Calu3 (cell line): ENCODE measurements around the gene HOXD9. TPM values are rescaled to one million over a fixed set of nuclear protein-coding genes. Genes with fewer than 3 reads are reported as not detected.

Experiments used
- BruUV-seq: library from RNA; stranded (reverse); fragments of 400-500 nt; replicated peaks from 2 replicates; lab custom pipeline; 2021; lab: Mats Ljungman, UMichigan
- CTCF ChIA-PET: fragments of 300-600 bp; sonication (Branson Sonifier 250); formaldehyde crosslinking; loops from one replicate; lab custom pipeline; 2022; ENCODE audit warnings: antibody characterized with exemption; lab: Charles Lee
- DNase-seq: peaks from one replicate; pipeline ENCODE4 v3.0.0; 2022
- H3K27ac Mint-ChIP-seq: one replicate; pipeline ENCODE4 v1.8.0; 2022; ENCODE audit warnings: mixed read lengths; ENCODE audit not compliant: unreplicated experiment
- H3K27me3 Mint-ChIP-seq: one replicate; pipeline ENCODE4 v1.8.0; 2022; ENCODE audit warnings: mixed read lengths; ENCODE audit not compliant: unreplicated experiment
- H3K36me3 Mint-ChIP-seq: one replicate; pipeline ENCODE4 v1.8.0; 2022; ENCODE audit warnings: mild to moderate bottlenecking, moderate library complexity, mixed read lengths; ENCODE audit not compliant: insufficient read depth, unreplicated experiment
- H3K4me1 Mint-ChIP-seq: one replicate; pipeline ENCODE4 v1.8.0; 2022; ENCODE audit warnings: mild to moderate bottlenecking, low read depth, mixed read lengths; ENCODE audit not compliant: unreplicated experiment
- H3K4me3 Mint-ChIP-seq: one replicate; pipeline ENCODE4 v1.8.0; 2022; ENCODE audit warnings: mild to moderate bottlenecking, low read depth, moderate library complexity, mixed read lengths; ENCODE audit not compliant: unreplicated experiment
- H3K9me3 Mint-ChIP-seq: one replicate; pipeline ENCODE4 v1.8.0; 2022; ENCODE audit warnings: low read depth, mixed read lengths; ENCODE audit not compliant: unreplicated experiment
- intact Hi-C: fragments of 100-400 bp; cut with micrococcal nuclease; formaldehyde crosslinking; loops from one replicate; pipeline ENCODE4 v1.10.0; 2022; ENCODE audit not compliant: unreplicated experiment
- total RNA-seq: library from RNA; stranded (reverse); gene quantifications from 2 replicates; pipeline ENCODE4 v1.2.3, GENCODE V29; 2022
- TF ChIP-seq, protein P1 (sequence below): fragments of 200-600 bp; IDR thresholded peaks from one replicate; pipeline ENCODE4 v1.8.0; 2022; ENCODE audit warnings: antibody characterized with exemption; ENCODE audit not compliant: unreplicated experiment

Gene HOXD9
- total RNA-seq, 1 experiment from 2014 or later, result not detected

DNA sequence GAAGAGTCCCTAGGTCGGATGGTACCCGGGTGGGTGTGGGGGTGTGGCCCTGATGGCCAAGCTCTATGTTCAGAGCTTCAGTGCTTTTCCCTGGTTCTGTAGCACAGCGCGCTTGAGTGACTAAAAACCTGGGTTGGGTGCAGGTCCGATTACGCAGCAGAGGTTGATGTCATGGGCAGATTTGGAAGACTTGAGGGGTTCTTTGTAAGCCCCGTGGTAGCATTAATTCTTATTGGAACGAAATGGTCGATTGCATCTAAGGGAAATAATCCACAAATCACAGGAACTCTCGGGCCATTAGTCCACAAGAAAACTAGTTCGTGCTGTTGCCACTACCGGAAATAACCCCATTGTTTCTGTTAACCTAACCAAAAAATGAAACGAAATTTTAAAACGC, 16.0 kb downstream of the HOXD9 start:
- no peak for DNase-seq
- intact Hi-C loops, result no loop called here
- TF ChIP-seq, protein P1, sequence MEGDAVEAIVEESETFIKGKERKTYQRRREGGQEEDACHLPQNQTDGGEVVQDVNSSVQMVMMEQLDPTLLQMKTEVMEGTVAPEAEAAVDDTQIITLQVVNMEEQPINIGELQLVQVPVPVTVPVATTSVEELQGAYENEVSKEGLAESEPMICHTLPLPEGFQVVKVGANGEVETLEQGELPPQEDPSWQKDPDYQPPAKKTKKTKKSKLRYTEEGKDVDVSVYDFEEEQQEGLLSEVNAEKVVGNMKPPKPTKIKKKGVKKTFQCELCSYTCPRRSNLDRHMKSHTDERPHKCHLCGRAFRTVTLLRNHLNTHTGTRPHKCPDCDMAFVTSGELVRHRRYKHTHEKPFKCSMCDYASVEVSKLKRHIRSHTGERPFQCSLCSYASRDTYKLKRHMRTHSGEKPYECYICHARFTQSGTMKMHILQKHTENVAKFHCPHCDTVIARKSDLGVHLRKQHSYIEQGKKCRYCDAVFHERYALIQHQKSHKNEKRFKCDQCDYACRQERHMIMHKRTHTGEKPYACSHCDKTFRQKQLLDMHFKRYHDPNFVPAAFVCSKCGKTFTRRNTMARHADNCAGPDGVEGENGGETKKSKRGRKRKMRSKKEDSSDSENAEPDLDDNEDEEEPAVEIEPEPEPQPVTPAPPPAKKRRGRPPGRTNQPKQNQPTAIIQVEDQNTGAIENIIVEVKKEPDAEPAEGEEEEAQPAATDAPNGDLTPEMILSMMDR, result no peak
- BruUV-seq, result no TSS peak
- Mint-ChIP-seq H3K36me3 (no peaks in the 10 kb centered on the region), H3K4me3 (no peak overlapping the region), H3K4me1 (no peaks in the 10 kb centered on the region), H3K27ac (no peak overlapping the region), H3K27me3 (no peaks in the 10 kb centered on the region), H3K9me3 (no peaks in the 10 kb centered on the region)
- CTCF ChIA-PET, result interaction anchor here (1.2 kb wide), 1 partner anchor 516 kb away, joined by 3 read pairs; no protein-coding TSS in a partner anchor

DNA sequence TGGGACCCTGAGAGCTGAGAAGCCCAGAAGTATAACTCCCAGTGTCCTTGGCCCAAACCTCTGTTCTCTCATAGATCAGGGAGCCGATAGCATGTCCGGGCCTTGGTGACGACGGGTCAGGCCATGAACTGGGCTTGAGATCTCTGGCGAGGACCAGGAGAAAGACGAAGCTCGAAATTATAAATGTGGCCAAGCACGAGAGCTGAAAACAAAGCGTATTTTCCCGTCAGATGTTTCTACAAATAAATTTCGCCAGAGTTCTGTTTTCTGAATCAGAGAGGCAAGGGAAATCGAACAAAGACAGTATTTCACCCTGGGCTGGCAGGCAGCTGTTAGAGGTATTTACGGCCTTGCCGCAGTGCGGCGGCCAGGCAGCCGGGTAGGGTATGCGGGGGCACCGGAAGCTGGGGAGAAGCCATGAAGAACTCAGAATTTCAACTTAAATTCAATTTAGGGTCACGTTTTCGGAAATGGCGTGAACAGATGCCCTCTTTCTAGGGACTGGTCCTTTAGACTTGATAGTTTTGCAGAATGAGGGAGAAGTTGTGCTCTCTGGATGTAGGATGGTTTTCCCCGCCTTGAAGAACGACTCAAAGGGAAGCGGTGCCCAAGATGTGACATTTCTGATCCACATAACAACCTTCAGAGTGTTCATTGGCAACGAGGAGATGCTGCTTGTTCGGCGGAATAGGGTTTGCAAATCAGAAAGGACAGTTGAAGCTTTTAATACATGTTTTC, 16.6 kb downstream of the HOXD9 start:
- CTCF ChIA-PET, result interaction anchor here (1.2 to 3.3 kb wide), 3 partner anchors 8 to 515 kb away, joined by 3 to 87 read pairs (median 4); no protein-coding TSS in a partner anchor
- no peak for DNase-seq
- no peaks in the 10 kb centered on the region for H3K4me1 Mint-ChIP-seq
- intact Hi-C loops, result no loop called here
- H3K27ac Mint-ChIP-seq, result no peak overlapping the region
- no TSS peak for BruUV-seq
- H3K27me3 Mint-ChIP-seq, result no peaks in the 10 kb centered on the region
- TF ChIP-seq, protein P1, result no peak
- H3K36me3 Mint-ChIP-seq, result no peaks in the 10 kb centered on the region
- no peaks in the 10 kb centered on the region for H3K9me3 Mint-ChIP-seq
- H3K4me3 Mint-ChIP-seq, result no peak overlapping the region

DNA sequence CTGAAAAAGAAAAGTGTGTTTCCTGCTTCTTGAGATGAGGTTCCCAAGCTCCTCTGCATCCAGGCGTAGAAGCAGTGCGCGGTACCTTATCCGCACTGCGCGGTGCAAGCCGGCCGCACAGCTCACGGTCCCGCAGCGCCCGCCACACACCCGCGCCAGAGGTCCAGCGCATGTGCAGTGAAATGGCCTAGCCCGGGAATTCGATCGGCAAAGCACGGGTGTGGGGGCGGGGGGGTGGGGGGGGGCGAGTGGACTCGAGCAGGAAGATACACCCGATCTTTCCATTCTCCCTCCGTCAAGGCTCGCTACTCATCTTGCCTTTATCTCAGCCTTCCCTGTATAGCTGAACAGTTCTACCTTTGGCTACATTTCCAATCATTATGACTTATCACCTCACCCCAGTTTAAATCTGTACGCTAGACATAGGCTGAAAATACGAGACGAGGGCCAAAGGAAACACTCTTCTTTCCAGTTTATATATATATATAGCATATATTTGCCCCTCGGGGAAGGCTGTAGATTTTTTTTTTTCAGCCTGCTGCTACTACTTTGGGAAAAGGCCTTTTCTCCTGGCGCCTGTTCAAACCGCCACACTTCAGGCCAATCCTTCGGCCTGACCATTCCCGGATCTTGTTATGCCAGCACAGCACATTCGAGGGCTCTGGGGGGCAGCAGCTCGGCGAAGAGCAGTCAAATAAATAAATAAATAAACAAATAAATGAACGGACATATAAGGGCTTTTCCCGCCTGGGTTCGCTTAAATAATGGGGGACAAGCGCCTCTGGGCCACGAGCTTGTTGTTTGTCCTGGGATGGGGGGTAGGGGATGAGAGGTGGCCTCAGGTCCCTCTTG, 17.4 kb downstream of the HOXD9 start:
- TF ChIP-seq, protein P1, result no peak
- Mint-ChIP-seq H3K4me1 (no peaks in the 10 kb centered on the region), H3K27me3 (no peaks in the 10 kb centered on the region), H3K36me3 (no peaks in the 10 kb centered on the region), H3K9me3 (no peaks in the 10 kb centered on the region), H3K27ac (no peak overlapping the region), H3K4me3 (peak overlapping the region; percentile 70)
- DNase-seq, result no peak
- CTCF ChIA-PET, result interaction anchor here (0.6 to 3.3 kb wide), 12 partner anchors 9 to 514 kb away, joined by 3 to 87 read pairs (median 5); no protein-coding TSS in a partner anchor
- intact Hi-C loops, result loop anchor here (1.0 to 5.0 kb wide), 6 partner anchors 132 to 513 kb away; no protein-coding TSS in a partner anchor
- no TSS peak for BruUV-seq

DNA sequence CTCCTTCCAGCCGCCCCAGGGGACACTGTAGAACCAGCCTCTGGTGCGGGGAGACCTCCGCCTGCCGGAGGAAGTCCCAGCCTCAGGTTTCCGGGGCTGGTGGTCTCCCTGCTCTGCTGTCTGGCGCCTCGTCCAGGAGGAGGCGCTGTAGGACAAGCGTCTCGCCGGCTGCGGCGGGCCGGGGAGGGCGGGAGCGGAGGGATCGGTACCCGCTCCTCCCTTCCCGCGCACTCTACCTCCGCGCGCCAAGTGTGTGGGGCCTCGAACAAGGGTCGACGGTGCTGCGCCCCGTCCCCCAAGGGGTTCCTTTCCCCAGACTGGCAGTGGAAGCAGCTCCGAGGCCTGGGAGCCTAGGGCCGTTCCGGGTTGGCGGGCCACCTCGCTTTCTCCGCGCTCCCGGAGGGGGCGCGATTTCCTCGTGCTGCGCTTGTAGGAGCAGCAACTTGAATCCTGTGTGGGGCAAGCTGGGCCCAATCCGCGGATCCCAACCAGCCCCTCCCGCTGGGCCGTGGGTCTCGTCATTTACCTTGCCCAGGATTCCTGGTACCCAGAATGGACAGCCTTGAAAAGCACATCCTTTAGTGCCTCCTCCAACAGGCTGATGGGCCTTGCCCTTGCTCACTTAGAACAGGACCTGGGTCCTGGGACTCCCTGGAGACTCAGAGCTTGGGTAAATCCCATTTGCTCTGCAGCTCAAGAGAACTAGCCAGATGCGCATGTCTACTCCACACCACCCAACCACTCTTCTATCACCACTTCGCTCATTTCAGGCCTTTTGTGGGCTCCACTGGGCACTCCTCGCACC, 18.2 kb downstream of the HOXD9 start:
- no TSS peak for BruUV-seq
- no peaks in the 10 kb centered on the region for H3K9me3 Mint-ChIP-seq
- CTCF ChIA-PET, result interaction anchor here (0.6 to 3.3 kb wide), 16 partner anchors 9 to 1344 kb away, joined by 3 to 87 read pairs (median 4); no protein-coding TSS in a partner anchor
- H3K4me1 Mint-ChIP-seq, result no peaks in the 10 kb centered on the region
- TF ChIP-seq, protein P1, result peak; percentile 99
- H3K27ac Mint-ChIP-seq, result no peak overlapping the region
- no peaks in the 10 kb centered on the region for H3K36me3 Mint-ChIP-seq
- H3K27me3 Mint-ChIP-seq, result peaks cover 6% of the 10 kb centered on the region
- intact Hi-C loops, result loop anchor here (1.0 to 5.0 kb wide), 6 partner anchors 132 to 512 kb away; no protein-coding TSS in a partner anchor
- H3K4me3 Mint-ChIP-seq, result peak overlapping the region; percentile 70
- peak; percentile 89 for DNase-seq
